ENCODE measurements around the gene TJP2.
A peak's percentile ranks its signal among the peaks of the same experiment; 100 is the strongest.
"Not testable (repeated sequence)": the region's sequence is repeated elsewhere in the genome, so short reads cannot be mapped to it uniquely, and the experiment has no call there.

TJP2 gene

GRCh38 chr9:69297300-69297980 lies 123.4 kb downstream of the TJP2 start:
- H3K4me1 ChIP-seq = peaks cover 0 to 5% (median 0%) of the 10 kb centered on the region in 4 donors
- DNase-seq = no peak
- no peaks in the 10 kb centered on the region for H3K9me3 ChIP-seq
- H3K27ac ChIP-seq = no peak overlapping the region
- no peak overlapping the region for H3K4me3 ChIP-seq
- no peak for TF ChIP-seq CTCF (IDR thresholded peaks at IDR 0.05)
- H3K36me3 ChIP-seq = no peaks in the 10 kb centered on the region
- no peaks in the 10 kb centered on the region for H3K27me3 ChIP-seq
- intact Hi-C loops (cut with DNase I; ENCODE audit: low total_unique reads) = no loop called here

- Histone ChIP-seq H3K9me3 (no peaks in the 10 kb centered on the region), H3K27ac (no peak overlapping the region), H3K36me3 (no peaks in the 10 kb centered on the region), H3K27me3 (no peaks in the 10 kb centered on the region), H3K4me3 (no peak overlapping the region), H3K4me1 (peaks cover 0 to 5% (median 0%) of the 10 kb centered on the region in 4 donors)
- DNase-seq = no peak
- no peak for TF ChIP-seq CTCF (IDR thresholded peaks at IDR 0.05)
- intact Hi-C loops (cut with DNase I; ENCODE audit: low total_unique reads) = no loop called here
Measured at GRCh38 chr9:69299315-69299714, 125.2 kb downstream of the TJP2 start.

- Histone ChIP-seq H3K4me1 (peaks cover 0 to 5% (median 0%) of the 10 kb centered on the region in 4 donors), H3K9me3 (no peaks in the 10 kb centered on the region), H3K27me3 (no peaks in the 10 kb centered on the region), H3K36me3 (no peaks in the 10 kb centered on the region), H3K27ac (no peak overlapping the region), H3K4me3 (no peak overlapping the region)
- no peak for TF ChIP-seq CTCF (IDR thresholded peaks at IDR 0.05)
- intact Hi-C loops (cut with DNase I; ENCODE audit: low total_unique reads) = no loop called here
- DNase-seq = no peak
Measured at GRCh38 chr9:69299826-69300225, 125.7 kb downstream of the TJP2 start.

GRCh38 chr9:69303331-69303730 lies 129.3 kb downstream of the TJP2 start:
- Histone ChIP-seq H3K4me1 (peaks cover 0 to 10% (median 5%) of the 10 kb centered on the region in 4 donors), H3K27ac (no peak overlapping the region), H3K9me3 (no peaks in the 10 kb centered on the region), H3K4me3 (no peak overlapping the region), H3K27me3 (no peaks in the 10 kb centered on the region), H3K36me3 (no peaks in the 10 kb centered on the region)
- intact Hi-C loops (cut with DNase I; ENCODE audit: low total_unique reads) = no loop called here
- DNase-seq = no peak
- no peak for TF ChIP-seq CTCF (IDR thresholded peaks at IDR 0.05)

- DNase-seq; H3K9me3 ChIP-seq; intact Hi-C loops (cut with DNase I; ENCODE audit: low total_unique reads); H3K27ac ChIP-seq; H3K4me3 ChIP-seq; H3K36me3 ChIP-seq; H3K27me3 ChIP-seq: not testable (repeated sequence)
- peaks cover 0 to 12% (median 5%) of the 10 kb centered on the region in 4 donors for H3K4me1 ChIP-seq
Measured at GRCh38 chr9:69306895-69307445, 132.9 kb downstream of the TJP2 start.

- no peak for TF ChIP-seq CTCF (IDR thresholded peaks at IDR 0.05)
- peaks cover 0 to 12% (median 5%) of the 10 kb centered on the region in 4 donors for H3K4me1 ChIP-seq
- intact Hi-C loops (cut with DNase I; ENCODE audit: low total_unique reads) = no loop called here
- no peak for DNase-seq
- peak overlapping the region in 1 of 2 donors; percentile 10 for H3K27ac ChIP-seq
- no peaks in the 10 kb centered on the region for H3K36me3 ChIP-seq
- no peaks in the 10 kb centered on the region for H3K27me3 ChIP-seq
- no peaks in the 10 kb centered on the region for H3K9me3 ChIP-seq
- H3K4me3 ChIP-seq = no peak overlapping the region
Measured at GRCh38 chr9:69307446-69308205, 133.5 kb downstream of the TJP2 start.

All from tibial artery (tissue), 4 donors.